RWPE1 (cell line): ENCODE results near the gene PEAR1.

Source experiments
- CTCF ChIA-PET: fragments of 350-600 bp; sonication (Branson Sonifier 250); formaldehyde crosslinking; extraction: SDS; loops from one replicate; lab custom pipeline; 2021; lab: Yijun Ruan, JAX
- POLR2A ChIA-PET: fragments of 400-600 bp; formaldehyde crosslinking; extraction: SDS; loops from one replicate; lab custom pipeline; 2020; ENCODE audit warnings: antibody characterized with exemption; ENCODE audit not compliant: low non-redundant PET; lab: Yijun Ruan, JAX
- DNase-seq: peaks from one replicate; pipeline ENCODE4 v3.0.0; 2012; ENCODE audit warnings: low spot score
- H3K27ac ChIP-seq: fragments of 450-650 bp; 2 replicates; pipeline ENCODE4 v1.5.1; 2017
- TF ChIP-seq, protein P1 (sequence below): fragments of 450-650 bp; conservative IDR thresholded peaks from 2 replicates; pipeline ENCODE4 v1.5.1; 2017; ENCODE audit warnings: low read depth, mild to moderate bottlenecking

The PEAR1 gene

DNA sequence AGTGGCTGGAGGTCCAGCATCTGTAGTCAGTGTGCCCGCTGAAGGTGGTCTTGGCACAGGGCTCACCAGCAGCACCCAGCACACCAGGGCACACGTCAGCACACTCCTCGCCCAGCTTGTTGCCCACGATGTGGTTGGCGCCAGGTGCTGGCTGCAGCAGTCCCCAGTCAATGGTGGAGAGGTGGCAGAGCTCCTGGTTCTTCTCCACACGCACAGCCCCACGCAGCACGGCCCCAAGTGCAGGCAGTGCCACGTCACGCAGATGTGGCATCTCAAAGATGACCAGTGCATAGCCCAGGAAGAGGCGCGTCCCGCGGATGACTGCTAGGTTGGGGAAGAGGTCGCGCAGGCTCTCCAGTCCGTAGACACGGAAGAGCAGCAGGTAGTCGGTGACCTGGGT is 39.8 kb upstream of the PEAR1 start:
- ChIA-PET CTCF (no interaction called here), POLR2A (no interaction called here)
- no peak for DNase-seq
- H3K27ac ChIP-seq: no peak overlapping the region
- TF ChIP-seq, protein P1, sequence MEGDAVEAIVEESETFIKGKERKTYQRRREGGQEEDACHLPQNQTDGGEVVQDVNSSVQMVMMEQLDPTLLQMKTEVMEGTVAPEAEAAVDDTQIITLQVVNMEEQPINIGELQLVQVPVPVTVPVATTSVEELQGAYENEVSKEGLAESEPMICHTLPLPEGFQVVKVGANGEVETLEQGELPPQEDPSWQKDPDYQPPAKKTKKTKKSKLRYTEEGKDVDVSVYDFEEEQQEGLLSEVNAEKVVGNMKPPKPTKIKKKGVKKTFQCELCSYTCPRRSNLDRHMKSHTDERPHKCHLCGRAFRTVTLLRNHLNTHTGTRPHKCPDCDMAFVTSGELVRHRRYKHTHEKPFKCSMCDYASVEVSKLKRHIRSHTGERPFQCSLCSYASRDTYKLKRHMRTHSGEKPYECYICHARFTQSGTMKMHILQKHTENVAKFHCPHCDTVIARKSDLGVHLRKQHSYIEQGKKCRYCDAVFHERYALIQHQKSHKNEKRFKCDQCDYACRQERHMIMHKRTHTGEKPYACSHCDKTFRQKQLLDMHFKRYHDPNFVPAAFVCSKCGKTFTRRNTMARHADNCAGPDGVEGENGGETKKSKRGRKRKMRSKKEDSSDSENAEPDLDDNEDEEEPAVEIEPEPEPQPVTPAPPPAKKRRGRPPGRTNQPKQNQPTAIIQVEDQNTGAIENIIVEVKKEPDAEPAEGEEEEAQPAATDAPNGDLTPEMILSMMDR: no peak

DNA sequence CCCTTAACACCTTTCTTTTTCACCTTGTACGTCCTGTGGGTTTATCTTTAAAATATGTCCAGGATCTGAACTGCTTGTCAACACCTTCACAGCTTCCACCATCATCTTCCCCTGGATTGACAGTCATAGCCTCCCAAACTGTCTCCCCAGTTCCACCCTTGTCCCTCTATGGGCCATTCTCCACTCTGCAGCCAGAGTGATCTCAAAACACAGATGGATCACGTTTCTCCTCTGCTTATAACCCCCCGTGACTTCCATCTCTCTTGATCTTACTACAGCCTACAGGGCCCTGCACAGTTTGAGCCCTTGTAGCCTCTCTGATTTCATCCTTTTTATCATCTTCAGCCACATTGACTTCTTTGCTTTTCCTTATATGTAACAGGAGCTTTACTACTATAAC is 38.9 kb upstream of the PEAR1 start:
- ChIA-PET CTCF (no interaction called here), POLR2A (no interaction called here)
- TF ChIP-seq, protein P1: no peak
- no peak for DNase-seq
- H3K27ac ChIP-seq: no peak overlapping the region

DNA sequence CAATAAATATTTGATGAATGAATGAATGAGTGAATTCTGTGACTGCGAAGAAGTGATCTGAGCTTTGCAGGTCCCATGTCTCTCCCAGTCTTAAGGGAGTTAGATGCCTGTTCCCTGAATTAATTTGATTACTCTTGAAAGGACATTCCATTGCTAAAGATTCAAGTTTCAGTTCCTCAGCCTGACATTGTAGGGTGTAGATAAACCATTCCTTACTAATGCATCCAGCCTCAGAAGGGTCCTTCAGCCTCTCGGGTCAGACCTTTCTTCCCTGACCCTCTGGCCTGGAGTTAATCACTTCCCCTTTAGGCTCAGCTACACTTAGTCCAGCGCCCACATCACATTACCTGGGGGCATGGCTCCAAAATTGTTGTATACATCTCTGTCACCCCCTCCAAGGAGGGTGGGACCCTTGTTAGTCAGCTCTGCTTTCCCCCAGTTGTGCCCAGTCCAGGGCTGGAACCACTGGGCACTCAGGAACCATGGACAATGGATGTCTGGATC is 37.2 kb upstream of the PEAR1 start:
- TF ChIP-seq, protein P1: no peak
- DNase-seq: no peak
- ChIA-PET CTCF (interaction anchor here (0.5 to 1.6 kb wide), 4 partner anchors 36 to 191 kb away, joined by 3 to 4 read pairs (median 3); no protein-coding TSS in a partner anchor), POLR2A (no interaction called here)
- H3K27ac ChIP-seq: no peak overlapping the region

DNA sequence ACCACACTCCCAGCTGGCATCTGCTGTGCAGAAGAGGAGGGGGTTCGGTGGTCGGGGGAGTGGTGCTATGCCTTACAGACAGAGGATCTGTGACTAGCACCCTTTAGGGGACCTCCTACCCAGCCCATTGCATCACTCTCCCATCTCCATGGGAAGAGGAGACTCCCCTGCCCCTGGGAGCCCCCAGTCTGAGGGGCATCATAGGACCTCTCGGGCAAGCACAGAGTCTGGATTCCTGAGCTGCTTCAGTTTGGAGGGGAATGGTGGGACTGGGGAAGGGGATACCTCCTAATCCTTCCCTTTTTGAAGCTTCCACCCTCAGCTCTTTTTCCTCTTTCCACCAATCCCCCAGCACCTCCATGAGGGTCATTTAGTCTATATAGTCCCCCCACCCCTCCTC is 36.0 kb upstream of the PEAR1 start:
- H3K27ac ChIP-seq: no peak overlapping the region
- TF ChIP-seq, protein P1: no peak
- ChIA-PET POLR2A (no interaction called here), CTCF (interaction anchor here (0.6 to 5.1 kb wide), 8 partner anchors 19 to 199 kb away, joined by 3 to 53 read pairs (median 3); no protein-coding TSS in a partner anchor)
- DNase-seq: no peak

DNA sequence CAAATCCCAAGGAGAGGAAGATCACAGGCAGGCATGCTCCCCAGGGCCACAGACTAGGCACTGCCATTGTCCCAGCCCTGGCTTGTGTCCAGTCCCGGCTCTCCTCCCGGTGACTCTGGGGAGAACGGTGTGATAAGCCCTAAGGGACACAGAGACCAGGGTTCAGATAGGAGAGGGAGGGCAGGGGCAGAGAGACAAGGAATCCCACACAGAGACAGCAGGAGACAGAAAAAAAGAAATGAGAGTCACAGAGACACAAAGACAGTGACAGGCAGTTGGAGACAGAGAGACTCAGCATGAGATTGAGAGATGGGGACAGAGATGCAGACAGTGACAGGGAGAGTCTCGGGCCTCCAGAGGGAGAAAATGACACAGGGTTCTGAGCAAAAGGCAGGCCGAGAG is 35.0 kb upstream of the PEAR1 start:
- CTCF ChIA-PET: interaction anchor here (0.5 to 5.1 kb wide), 7 partner anchors 20 to 168 kb away, joined by 3 to 53 read pairs (median 5); no protein-coding TSS in a partner anchor
- no peak for DNase-seq
- TF ChIP-seq, protein P1: no peak
- POLR2A ChIA-PET: no interaction called here
- H3K27ac ChIP-seq: no peak overlapping the region

DNA sequence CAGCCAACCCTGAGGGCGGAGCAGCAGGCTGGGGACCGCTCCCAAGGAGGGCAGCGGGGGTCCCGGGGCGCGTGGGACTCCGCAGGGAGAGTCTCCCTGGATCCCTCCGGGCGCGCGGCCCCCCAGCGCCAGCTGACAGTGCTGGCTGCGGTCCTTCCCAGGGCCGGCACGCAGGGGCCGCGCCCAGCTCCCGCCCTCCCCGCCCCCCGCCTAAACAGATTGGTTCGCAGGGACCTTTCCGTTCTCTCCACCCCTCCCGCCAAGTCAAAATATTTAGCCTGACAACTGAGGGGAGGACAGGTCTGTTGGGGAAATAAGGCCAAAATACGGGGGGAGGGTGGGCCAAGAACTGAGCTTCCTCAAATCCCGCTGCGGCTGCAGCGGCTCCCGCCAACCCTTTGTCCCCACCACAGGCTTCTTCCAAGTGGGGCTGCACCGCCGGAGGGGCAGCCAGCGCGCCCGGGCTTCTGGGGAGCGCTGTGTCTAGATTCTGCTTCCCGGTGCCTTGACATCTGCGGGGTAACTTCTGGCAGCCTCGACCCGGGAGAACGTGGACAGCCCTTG is 34.5 kb upstream of the PEAR1 start, which contains the start of gene INSRR:
INSRR (minus strand) TSS at position 159 of the 564 bp plus-strand sequence. CDS start 496 bp downstream, outside the sequence.
- DNase-seq: no peak
- ChIA-PET POLR2A (interaction anchor here (1.5 kb wide), 1 partner anchor 131 kb away, joined by 5 read pairs; the partner anchor contains the start of genes ISG20L2 and METTL25B), CTCF (interaction anchor here (0.5 to 5.1 kb wide), 19 partner anchors 14 to 268 kb away, joined by 3 to 53 read pairs (median 7); partner anchors contain the start of genes ISG20L2 and METTL25B)
- H3K27ac ChIP-seq: no peak within 1 kb of the TSS
- TF ChIP-seq, protein P1: no peak
